WTC11 (cell line): ENCODE measurements around the gene KCNMA1. TPM values are rescaled to one million over a fixed set of nuclear protein-coding genes. Genes with fewer than 3 reads are reported as not detected.

Experiments used
- ATAC-seq: fragments of 200-7000 bp; cut with Tn5 transposase; 2 replicates; pipeline ENCODE4 v1.10.0; 2021; ENCODE audit warnings: mild to moderate bottlenecking, moderate library complexity
- CTCF ChIA-PET: fragments of 300-600 bp; sonication (Branson Sonifier 250); formaldehyde crosslinking; loops from one replicate; lab custom pipeline; 2021; ENCODE audit warnings: antibody characterized with exemption; lab: Charles Lee
- POLR2A ChIA-PET: fragments of 350-600 bp; sonication (Branson Sonifier 250); formaldehyde crosslinking; loops from one replicate; lab custom pipeline; 2021; ENCODE audit warnings: antibody characterized with exemption; lab: Charles Lee
- DNase-seq: peaks from one replicate; pipeline ENCODE4 v3.0.0; 2021; ENCODE audit warnings: low spot score
- H3K27ac Mint-ChIP-seq: 2 replicates; pipeline ENCODE4 v1.8.0; 2021; ENCODE audit warnings: mixed read lengths
- H3K27me3 Mint-ChIP-seq: 2 replicates; pipeline ENCODE4 v1.8.0; 2021; ENCODE audit warnings: low read depth, mild to moderate bottlenecking, moderate library complexity, mixed read lengths
- H3K36me3 Mint-ChIP-seq: 2 replicates; pipeline ENCODE4 v1.8.0; 2021; ENCODE audit warnings: mixed read lengths
- H3K4me1 Mint-ChIP-seq: 2 replicates; pipeline ENCODE4 v1.8.0; 2022; ENCODE audit warnings: mixed read lengths
- H3K4me3 Mint-ChIP-seq: 2 replicates; pipeline ENCODE4 v1.8.0; 2021; ENCODE audit warnings: mild to moderate bottlenecking, moderate library complexity, mixed read lengths
- H3K9me3 Mint-ChIP-seq: 2 replicates; pipeline ENCODE4 v1.8.0; 2021; ENCODE audit warnings: mixed read lengths
- ATF1 ChIP-seq: sonication (generic); formaldehyde crosslinking; IDR thresholded peaks from 2 replicates; pipeline ENCODE4 v1.8.1; 2023; ENCODE audit warnings: mild to moderate bottlenecking, moderate library complexity, missing genetic modification reagents
- ATF3 ChIP-seq: sonication (generic); formaldehyde crosslinking; conservative IDR thresholded peaks from 2 replicates; pipeline ENCODE4 v1.8.1; 2022; ENCODE audit warnings: mild to moderate bottlenecking, missing genetic modification reagents
- FOXK1 ChIP-seq: sonication (generic); formaldehyde crosslinking; IDR thresholded peaks from 2 replicates; pipeline ENCODE4 v1.8.0; 2022; ENCODE audit warnings: mild to moderate bottlenecking, moderate library complexity, missing genetic modification reagents
- GRHL2 ChIP-seq: fragments of 250-450 bp; sonication (Bioruptor Pico); IDR thresholded peaks from 2 replicates; pipeline ENCODE4 v1.8.0; 2022; ENCODE audit warnings: mild to moderate bottlenecking, moderate library complexity; ENCODE audit not compliant: insufficient replicate concordance, severe bottlenecking
- NR2C2 ChIP-seq: sonication (generic); formaldehyde crosslinking; IDR thresholded peaks from 2 replicates; pipeline ENCODE4 v1.8.0; 2022; ENCODE audit warnings: mild to moderate bottlenecking, missing genetic modification reagents
- RORB ChIP-seq: fragments of 250-450 bp; sonication (Bioruptor Pico); IDR thresholded peaks from 2 replicates; pipeline ENCODE4 v1.9.0; 2021; ENCODE audit warnings: mild to moderate bottlenecking
- SOX15 ChIP-seq: fragments of 250-450 bp; sonication (Bioruptor Pico); IDR thresholded peaks from 2 replicates; pipeline ENCODE4 v1.9.0; 2021; ENCODE audit warnings: mild to moderate bottlenecking
- TCF7 ChIP-seq: sonication (generic); formaldehyde crosslinking; IDR thresholded peaks from 2 replicates; pipeline ENCODE4 v1.8.0; 2022; ENCODE audit warnings: mild to moderate bottlenecking, low read depth, missing genetic modification reagents, moderate library complexity
- ZBTB21 ChIP-seq: sonication (generic); formaldehyde crosslinking; IDR thresholded peaks from 2 replicates; pipeline ENCODE4 v1.8.1; 2023; ENCODE audit warnings: mild to moderate bottlenecking, missing genetic modification reagents, borderline replicate concordance
- ZMAT4 ChIP-seq: fragments of 250-450 bp; sonication (Bioruptor Pico); IDR thresholded peaks from 2 replicates; pipeline ENCODE4 v1.9.0; 2021; ENCODE audit warnings: mild to moderate bottlenecking
- ZNF232 ChIP-seq: sonication (generic); formaldehyde crosslinking; IDR thresholded peaks from 2 replicates; pipeline ENCODE4 v1.8.0; 2022; ENCODE audit warnings: mild to moderate bottlenecking, missing genetic modification reagents
- ZNF416 ChIP-seq: fragments of 250-450 bp; sonication (Bioruptor Pico); IDR thresholded peaks from 2 replicates; pipeline ENCODE4 v1.9.0; 2021; ENCODE audit warnings: mild to moderate bottlenecking, inconsistent platforms
- ZNF532 ChIP-seq: fragments of 250-450 bp; sonication (Bioruptor Pico); IDR thresholded peaks from 2 replicates; pipeline ENCODE4 v1.9.0; 2021; ENCODE audit warnings: mild to moderate bottlenecking, borderline replicate concordance
- ZNF671 ChIP-seq: fragments of 250-450 bp; sonication (Bioruptor Pico); IDR thresholded peaks from 2 replicates; pipeline ENCODE4 v1.8.0; 2021; ENCODE audit warnings: mild to moderate bottlenecking
- total RNA-seq: library from RNA; stranded (reverse); gene quantifications from 3 replicates; pipeline ENCODE4 v1.2.3, GENCODE V29; 2021
- TF ChIP-seq, protein P1 (sequence below): fragments of 250-450 bp; sonication (Bioruptor Pico); IDR thresholded peaks from 2 replicates; pipeline ENCODE4 v1.8.0; 2021; ENCODE audit warnings: mild to moderate bottlenecking
- TF ChIP-seq, protein P2 (sequence below): sonication (generic); formaldehyde crosslinking; IDR thresholded peaks from 2 replicates; pipeline ENCODE4 v1.8.1; 2023; ENCODE audit warnings: mild to moderate bottlenecking, missing genetic modification reagents

The KCNMA1 gene
- total RNA-seq, 1 experiment from 2014 or later = 7.3 TPM

- no peak for TF ChIP-seq ATF1 (CRISPR knock-in tag)
- TF ChIP-seq ZNF671 (CRISPR knock-in tag) = no peak
- TF ChIP-seq ZMAT4 (CRISPR knock-in tag) = no peak
Observed at GRCh38 chr10:77544617-77545016, 93.0 kb downstream of the KCNMA1 start (continued).

DNA sequence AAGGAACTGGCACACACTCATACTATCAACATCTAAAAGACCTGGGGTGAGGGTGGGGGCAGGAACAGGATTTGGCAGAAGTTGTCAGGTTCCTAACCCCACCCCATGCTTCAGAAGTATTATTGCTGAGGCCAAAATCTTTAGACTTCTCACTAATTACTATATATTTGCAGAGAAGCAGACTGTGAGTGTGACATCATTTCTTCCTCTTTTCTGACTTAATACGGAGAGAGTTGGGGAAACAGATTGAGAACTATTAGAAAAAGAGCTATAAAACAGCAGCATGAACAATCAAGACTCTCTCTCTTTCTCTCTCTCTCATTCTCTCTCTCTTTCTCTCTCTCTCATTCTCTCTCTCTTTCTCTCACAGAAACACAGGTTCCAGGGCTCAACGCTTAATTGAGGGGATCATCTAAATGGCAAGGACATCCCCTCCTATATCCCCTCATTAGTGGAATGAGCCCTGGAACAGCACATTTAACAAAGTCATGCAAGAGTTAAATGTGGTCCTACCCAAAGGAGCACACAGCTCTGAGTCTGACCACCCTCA lies 94.8 kb downstream of the KCNMA1 start:
- no peak overlapping the region for H3K27ac Mint-ChIP-seq
- DNase-seq = no peak
- no peak for TF ChIP-seq SOX15 (CRISPR knock-in tag)
- TF ChIP-seq ZNF532 (CRISPR knock-in tag) = no peak
- TF ChIP-seq, protein P1, sequence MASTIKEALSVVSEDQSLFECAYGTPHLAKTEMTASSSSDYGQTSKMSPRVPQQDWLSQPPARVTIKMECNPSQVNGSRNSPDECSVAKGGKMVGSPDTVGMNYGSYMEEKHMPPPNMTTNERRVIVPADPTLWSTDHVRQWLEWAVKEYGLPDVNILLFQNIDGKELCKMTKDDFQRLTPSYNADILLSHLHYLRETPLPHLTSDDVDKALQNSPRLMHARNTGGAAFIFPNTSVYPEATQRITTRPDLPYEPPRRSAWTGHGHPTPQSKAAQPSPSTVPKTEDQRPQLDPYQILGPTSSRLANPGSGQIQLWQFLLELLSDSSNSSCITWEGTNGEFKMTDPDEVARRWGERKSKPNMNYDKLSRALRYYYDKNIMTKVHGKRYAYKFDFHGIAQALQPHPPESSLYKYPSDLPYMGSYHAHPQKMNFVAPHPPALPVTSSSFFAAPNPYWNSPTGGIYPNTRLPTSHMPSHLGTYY (CRISPR knock-in tag) = no peak
- TF ChIP-seq ZNF232 = no peak
- no peak for TF ChIP-seq ZBTB21
- peaks cover 4% of the 10 kb centered on the region for H3K4me1 Mint-ChIP-seq
- ChIA-PET CTCF (no interaction called here), POLR2A (no interaction called here)
- H3K9me3 Mint-ChIP-seq = peaks cover 16% of the 10 kb centered on the region
- ATAC-seq = no peak
- no peak overlapping the region for H3K4me3 Mint-ChIP-seq
- H3K36me3 Mint-ChIP-seq = peaks cover 3% of the 10 kb centered on the region; the same call in 1 of the 2 replicates
- H3K27me3 Mint-ChIP-seq = no peaks in the 10 kb centered on the region

DNA sequence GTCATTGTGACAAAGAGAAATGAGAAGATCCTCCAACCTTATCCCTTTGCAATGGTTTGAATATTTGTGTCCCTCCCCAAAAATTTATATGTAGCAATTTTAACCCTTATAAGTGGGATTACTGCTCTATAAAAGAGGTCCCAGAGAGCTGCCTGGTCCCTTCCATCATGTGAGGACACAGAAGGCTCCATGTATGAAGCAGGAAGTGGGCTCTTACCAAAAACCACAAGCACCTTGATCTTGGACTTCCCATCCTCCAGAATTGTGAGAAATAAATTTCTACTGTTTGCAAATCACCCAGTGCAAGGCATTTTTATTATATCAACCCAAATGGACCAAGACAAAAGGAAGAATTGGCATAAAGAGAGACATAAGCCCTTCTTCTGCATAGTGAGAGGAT lies 95.7 kb downstream of the KCNMA1 start:
- ATAC-seq (no peak), DNase-seq (no peak)
- H3K27ac Mint-ChIP-seq = no peak overlapping the region
- ChIA-PET POLR2A (no interaction called here), CTCF (no interaction called here)
- peaks cover 16% of the 10 kb centered on the region for H3K9me3 Mint-ChIP-seq
- H3K27me3 Mint-ChIP-seq = no peaks in the 10 kb centered on the region
- peaks cover 4% of the 10 kb centered on the region for H3K4me1 Mint-ChIP-seq
- H3K4me3 Mint-ChIP-seq = no peak overlapping the region
- TF ChIP-seq ZNF416 (no peak), NR2C2 (CRISPR knock-in tag) (no peak), ATF3 (CRISPR knock-in tag) (no peak), FOXK1 (CRISPR knock-in tag) (no peak), TCF7 (CRISPR knock-in tag) (no peak), GRHL2 (CRISPR knock-in tag) (no peak), RORB (CRISPR knock-in tag) (no peak)
- TF ChIP-seq, protein P2, sequence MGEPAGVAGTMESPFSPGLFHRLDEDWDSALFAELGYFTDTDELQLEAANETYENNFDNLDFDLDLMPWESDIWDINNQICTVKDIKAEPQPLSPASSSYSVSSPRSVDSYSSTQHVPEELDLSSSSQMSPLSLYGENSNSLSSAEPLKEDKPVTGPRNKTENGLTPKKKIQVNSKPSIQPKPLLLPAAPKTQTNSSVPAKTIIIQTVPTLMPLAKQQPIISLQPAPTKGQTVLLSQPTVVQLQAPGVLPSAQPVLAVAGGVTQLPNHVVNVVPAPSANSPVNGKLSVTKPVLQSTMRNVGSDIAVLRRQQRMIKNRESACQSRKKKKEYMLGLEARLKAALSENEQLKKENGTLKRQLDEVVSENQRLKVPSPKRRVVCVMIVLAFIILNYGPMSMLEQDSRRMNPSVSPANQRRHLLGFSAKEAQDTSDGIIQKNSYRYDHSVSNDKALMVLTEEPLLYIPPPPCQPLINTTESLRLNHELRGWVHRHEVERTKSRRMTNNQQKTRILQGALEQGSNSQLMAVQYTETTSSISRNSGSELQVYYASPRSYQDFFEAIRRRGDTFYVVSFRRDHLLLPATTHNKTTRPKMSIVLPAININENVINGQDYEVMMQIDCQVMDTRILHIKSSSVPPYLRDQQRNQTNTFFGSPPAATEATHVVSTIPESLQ (CRISPR knock-in tag) = no peak
- peaks cover 3% of the 10 kb centered on the region; the same call in 1 of the 2 replicates for H3K36me3 Mint-ChIP-seq
